ENCODE data around the gene EXOC3L4. TPM values are rescaled to one million over a fixed set of nuclear protein-coding genes. Genes with fewer than 3 reads are reported as not detected.

Gene EXOC3L4
- total and polyA plus RNA-seq, 2 of the 8 experiments (the other 6 are each of a cell fraction or from before 2014, with no cell fraction given), result 0.45 to 0.57 TPM

DNA sequence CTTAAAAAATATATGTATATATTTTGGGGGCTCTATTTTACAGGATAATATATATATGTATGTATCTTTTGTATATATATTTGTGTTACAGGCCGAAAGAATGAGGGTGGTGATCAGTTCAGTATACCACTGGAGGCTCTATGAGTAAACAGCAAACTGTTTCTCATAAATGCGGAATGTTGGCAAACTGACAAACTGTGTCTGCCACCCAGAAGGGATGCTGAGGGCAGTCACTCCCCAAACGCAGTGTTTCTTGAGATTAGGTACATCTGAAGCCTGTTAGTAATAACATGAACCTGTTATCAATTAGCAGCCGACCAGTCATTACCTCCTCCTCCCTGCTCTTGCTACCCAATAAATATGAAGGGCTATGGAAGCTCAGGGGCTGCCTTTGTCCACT lies 49.6 kb downstream of the EXOC3L4 start (continued):
- TF ChIP-seq ASH2L (IDR thresholded peaks at IDR 0.05; ENCODE audit: low read length), result no peak

All from H1 (cell line).